Left forelimb (tissue), 1 donor: ENCODE measurements around the gene BBOF1.
"Not testable (repeated sequence)": the region's sequence is repeated elsewhere in the genome, so short reads cannot be mapped to it uniquely, and the experiment has no call there.

ENCODE experiments used
- DNase-seq: peaks from one replicate; pipeline ENCODE4 v3.0.0-alpha.2; 2018; ENCODE audit warnings: low spot score

Gene BBOF1

DNA sequence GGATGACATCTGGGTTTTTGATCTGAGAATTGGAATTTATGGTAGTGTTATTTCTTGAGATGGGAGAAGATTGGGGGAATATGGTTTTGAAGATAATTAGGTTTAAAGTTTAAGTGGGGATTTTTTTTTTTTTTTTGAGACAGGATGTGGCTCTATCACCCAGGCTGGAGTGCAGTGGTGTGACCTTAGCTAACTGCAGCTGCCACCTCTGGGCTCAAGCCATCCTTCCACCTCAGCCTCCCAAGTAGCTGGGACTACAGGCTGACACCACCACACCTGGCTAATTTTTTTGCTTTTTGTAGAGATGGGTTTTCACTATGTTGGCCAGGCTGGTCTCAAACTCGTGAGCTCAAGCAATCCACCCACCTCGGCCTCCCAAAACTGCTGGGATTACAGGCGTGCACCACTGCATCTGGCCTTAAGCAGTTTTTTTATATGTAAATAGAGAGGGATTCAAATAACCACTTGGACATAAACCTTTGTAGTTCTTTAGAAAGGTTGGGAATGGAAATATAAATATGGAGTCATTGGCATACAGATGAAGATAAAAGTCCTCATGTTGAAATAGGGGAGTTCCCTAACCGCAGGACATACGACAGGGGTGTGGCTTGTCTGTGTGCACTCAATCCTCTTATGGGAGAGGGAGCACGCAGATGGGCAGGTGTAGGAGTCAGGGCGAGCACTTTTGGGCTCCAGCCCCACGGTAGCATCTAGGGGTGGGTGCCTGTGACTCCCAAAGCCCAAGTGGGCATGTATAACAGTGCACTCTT lies 70.3 kb downstream of the BBOF1 start:
- no peak for DNase-seq

DNA sequence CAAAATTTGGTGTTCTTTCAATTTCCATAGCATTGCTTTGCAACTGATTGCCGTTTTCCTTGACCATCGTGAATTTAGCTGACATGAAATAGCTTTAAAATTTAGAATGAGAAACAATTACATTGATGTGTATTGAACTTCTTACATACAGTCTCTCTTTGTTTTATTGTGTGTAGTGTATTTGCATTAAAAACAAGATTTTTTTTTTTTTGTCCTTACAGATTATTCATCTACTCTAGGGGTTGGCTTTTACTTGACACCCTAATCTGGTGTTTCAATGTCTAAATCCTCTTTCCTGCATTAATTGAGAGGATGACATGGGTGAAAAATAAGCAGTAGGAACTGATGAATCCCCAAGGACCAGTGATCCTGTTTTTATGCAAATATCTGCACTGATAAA lies 86.2 kb downstream of the BBOF1 start:
- no peak for DNase-seq

DNA sequence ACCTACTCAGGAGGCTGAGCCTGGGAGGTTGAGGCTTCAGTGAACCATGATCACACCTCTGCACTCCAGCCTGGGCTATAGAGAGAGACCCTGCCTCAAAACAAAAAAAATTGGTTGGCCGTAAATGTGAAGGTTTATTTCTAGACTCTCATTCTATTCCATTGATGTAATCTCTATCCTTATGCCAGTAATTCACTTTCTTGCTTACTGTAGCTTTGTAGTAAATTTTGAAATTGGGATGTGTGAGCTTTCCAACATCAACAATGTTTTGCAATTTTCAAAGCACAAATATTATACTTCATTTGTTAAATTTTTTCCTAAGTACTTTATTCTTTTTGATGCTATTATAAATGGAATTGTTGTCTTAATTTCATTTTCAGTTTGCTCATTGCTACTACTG lies 90.2 kb downstream of the BBOF1 start:
- no peak for DNase-seq

DNA sequence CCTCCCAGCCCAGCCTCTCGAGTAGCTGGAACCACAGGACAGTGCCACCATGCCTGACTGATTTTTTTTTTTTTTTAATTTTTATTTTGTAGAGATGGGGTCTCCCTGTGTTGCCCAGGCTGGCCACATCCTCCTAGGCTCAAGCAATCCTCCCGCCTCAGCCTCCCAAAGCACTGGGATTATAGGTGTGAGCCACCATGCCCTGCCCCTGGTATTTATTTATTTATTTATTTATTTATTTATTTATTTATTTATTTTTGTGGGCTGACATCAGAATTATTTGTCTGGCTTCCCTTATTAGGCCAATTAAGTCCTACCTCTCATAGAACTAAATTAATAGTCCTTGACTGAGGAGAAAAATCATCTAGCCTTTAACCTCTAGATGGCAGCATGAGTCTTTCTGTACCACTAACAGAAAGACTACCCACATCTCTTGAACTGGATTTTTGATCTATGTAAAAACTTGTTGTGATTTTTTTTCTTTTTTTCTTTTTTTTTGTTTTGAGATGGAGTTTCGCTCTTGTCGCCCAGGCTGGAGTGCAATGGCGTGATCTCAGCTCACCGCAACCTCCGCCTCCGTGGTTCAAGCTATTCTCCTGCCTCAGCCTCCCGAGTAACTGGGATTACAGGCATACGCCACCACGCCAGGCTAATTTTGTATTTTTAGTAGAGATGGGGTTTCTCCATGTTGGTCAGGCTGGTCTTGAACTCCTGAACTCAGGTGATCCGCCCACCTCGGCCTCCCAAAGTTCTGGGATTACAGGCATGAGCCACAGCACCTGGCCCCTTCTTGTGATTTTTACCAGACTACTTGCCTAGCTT lies 92.5 kb downstream of the BBOF1 start:
- DNase-seq, result not testable (repeated sequence)
